Aorta (tissue), 5 donors: ENCODE results near the gene SOHLH1. TPM values are rescaled to one million over a fixed set of nuclear protein-coding genes. Genes with fewer than 3 reads are reported as not detected.

Source experiments
- ATAC-seq: fragments of 200-7000 bp; cut with Tn5 transposase; one replicate; pipeline ENCODE4 v1.9.1; 2022; ENCODE audit warnings: moderate library complexity; ENCODE audit not compliant: low FRiP score
- DNase-seq, 2 donors: peaks; one replicate each; pipeline ENCODE4 v3.0.0-alpha.2; 2020
- H3K27ac ChIP-seq, 2 donors: one replicate each; pipeline ENCODE4 v1.5.1; 2013; ENCODE audit warnings: low read length in 2 of 2, mild to moderate bottlenecking in 2 of 2, moderate library complexity in 2 of 2, control low read depth in 1 of 2, inconsistent platforms in 1 of 2, low read depth in 1 of 2
- H3K27me3 ChIP-seq, 2 donors: one replicate each; pipeline ENCODE4 v1.6.1; 2013; ENCODE audit warnings: control low read depth in 1 of 2, low read length in 1 of 2, mild to moderate bottlenecking in 1 of 2, moderate library complexity in 1 of 2; ENCODE audit not compliant: insufficient read depth in 2 of 2, control insufficient read depth in 1 of 2
- H3K36me3 ChIP-seq, 2 donors: one replicate each; pipeline ENCODE4 v1.6.1; 2013; ENCODE audit warnings: control low read depth in 1 of 2, low read length in 1 of 2, mild to moderate bottlenecking in 1 of 2; ENCODE audit not compliant: insufficient read depth in 2 of 2, control insufficient read depth in 1 of 2
- H3K4me1 ChIP-seq, 2 donors: one replicate each; pipeline ENCODE4 v1.6.1; 2013; ENCODE audit warnings: low read length in 2 of 2, control low read depth in 1 of 2, mild to moderate bottlenecking in 1 of 2, moderate library complexity in 1 of 2; ENCODE audit not compliant: insufficient read depth in 2 of 2, control insufficient read depth in 1 of 2
- H3K4me3 ChIP-seq, 2 donors: one replicate each; pipeline ENCODE4 v1.5.1; 2013; ENCODE audit warnings: low read length in 2 of 2, control low read depth in 1 of 2, mild to moderate bottlenecking in 1 of 2
- H3K9me3 ChIP-seq: one replicate; pipeline ENCODE4 v1.6.1; 2013; ENCODE audit warnings: mild to moderate bottlenecking, low read length; ENCODE audit not compliant: control insufficient read depth
- WGBS, 2 donors: extraction: QIAGEN DNeasy Blood & Tissue Kit; methylation state at CpG; one replicate each; pipeline ENCODE4 v1.1.7; 2013; 5-methylcytosine and 5-hydroxymethylcytosine counted together
- intact Hi-C, 2 donors: fragments of 100-400 bp; cut with DNase I; formaldehyde crosslinking; loops; one replicate each; pipeline versions ENCODE4 v1.14.2 to v1.15.0; 2022
- long read RNA-seq, 2 donors: library from polyadenylated mRNA; unstranded; transcript quantifications; one replicate each; pipeline ENCODE4 v2.0.0, GENCODE V29; 2020 to 2021
- polyA plus RNA-seq, 2 donors: library from polyadenylated mRNA; stranded (reverse); fragments of 200-250 nt; gene quantifications; one replicate each; pipeline ENCODE4 v1.2.3, GENCODE V29; 2013
- total RNA-seq, 2 donors: library from RNA; stranded (reverse); fragmentation: NEBNext Ultra II Directional; extraction: Animal tissue kit (Norgen Biotek cat#: 25700); gene quantifications; one replicate each; pipeline ENCODE4 v1.2.1, GENCODE V29; 2021
- donor health status: healthy with polysubstance abuse.
- donor health status: Bipolar disorder and iron deficiency.
- donor health status: DM: no; HTN: no; CAD: no.
- donor health status: DM: no; HTN: no; CAD: no.
- donor health status: DM: yes; HTN: yes; CAD: no.

The SOHLH1 gene
- not detected for total RNA-seq
- not detected for polyA plus RNA-seq
- long read RNA-seq, donor 1: 0 reads
- long read RNA-seq, donor 2: 0 reads

DNA sequence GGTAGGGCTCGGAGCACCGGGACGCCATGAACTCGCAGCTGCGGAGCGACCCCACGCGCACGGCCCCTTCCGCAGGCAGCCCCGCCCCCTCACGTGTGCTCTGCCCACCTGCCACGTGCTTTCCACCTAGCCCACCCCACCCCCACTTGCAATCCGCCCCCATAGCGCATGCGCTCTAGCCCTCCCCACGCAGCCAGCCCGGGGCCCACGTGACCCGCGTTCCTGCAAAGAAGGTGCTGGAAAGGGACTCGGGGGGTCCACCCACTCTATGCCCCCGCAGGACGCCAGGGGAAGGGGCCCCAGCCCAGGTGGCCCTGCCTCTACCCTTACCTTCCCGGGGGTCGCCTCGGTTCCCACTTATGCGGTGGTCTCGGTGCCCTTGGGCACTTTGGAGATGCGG lies at the start of gene SOHLH1:
SOHLH1 (minus strand) TSS at position 42 of the 400 bp plus-strand sequence; CDS start at position 28, 14 bp downstream.
- intact Hi-C loops: no loop called here
- WGBS, 2 donors: 87 to 88% methylated on average over 23 to 30 of the region's 30 CpGs

GRCh38 chr9:135748676-135749075 lies 49.4 kb upstream of the SOHLH1 start:
- H3K36me3 ChIP-seq: no peaks in the 10 kb centered on the region
- no peaks in the 10 kb centered on the region for H3K27me3 ChIP-seq
- H3K9me3 ChIP-seq: no peaks in the 10 kb centered on the region
- DNase-seq (no peak), ATAC-seq (no peak)
- intact Hi-C loops: no loop called here
- no peaks in the 10 kb centered on the region for H3K4me1 ChIP-seq
- H3K27ac ChIP-seq: no peak overlapping the region
- 69 to 76% methylated on average over 16 of the region's 16 CpGs for WGBS, 2 donors
- H3K4me3 ChIP-seq: no peak overlapping the region

More for the DNA sequence above, at the start of gene SOHLH1:
- H3K4me1 ChIP-seq: no peaks in the 10 kb centered on the region
- no peak for ATAC-seq
- H3K27me3 ChIP-seq: no peaks in the 10 kb centered on the region
- no peak within 1 kb of the TSS for H3K4me3 ChIP-seq
- DNase-seq: no peak
- H3K36me3 ChIP-seq: no peaks in the 10 kb centered on the region
- H3K9me3 ChIP-seq: no peaks in the 10 kb centered on the region
- no peak within 1 kb of the TSS for H3K27ac ChIP-seq

DNA sequence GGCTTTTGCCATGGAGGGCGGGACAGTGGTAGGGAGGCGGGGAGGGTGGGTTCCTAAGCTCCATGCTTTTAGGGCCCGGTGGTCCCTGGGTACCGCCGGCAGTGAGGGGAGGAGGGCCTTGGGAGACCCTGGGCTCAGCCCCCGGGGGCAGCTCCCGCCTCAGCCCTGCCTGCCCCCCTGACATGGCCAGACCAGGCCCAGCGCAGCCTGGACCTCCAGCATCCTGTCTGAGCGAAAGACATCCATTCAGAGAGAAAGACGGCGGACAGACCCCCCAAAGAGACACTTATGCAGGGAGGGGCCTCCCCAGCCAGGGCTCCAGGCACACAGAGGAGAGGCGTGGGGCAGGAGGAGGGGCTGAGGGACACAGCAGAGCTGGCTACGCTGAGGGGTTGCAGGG lies 48.0 kb upstream of the SOHLH1 start:
- Histone ChIP-seq H3K27ac (no peak overlapping the region), H3K27me3 (no peaks in the 10 kb centered on the region), H3K9me3 (no peaks in the 10 kb centered on the region), H3K4me1 (no peaks in the 10 kb centered on the region), H3K4me3 (no peak overlapping the region), H3K36me3 (no peaks in the 10 kb centered on the region)
- ATAC-seq: no peak
- no peak for DNase-seq
- 82% methylated on average over 13 of the region's 13 CpGs for WGBS, 2 donors
- intact Hi-C loops: no loop called here

GRCh38 chr9:135746565-135746964 lies 47.3 kb upstream of the SOHLH1 start:
- no peaks in the 10 kb centered on the region for H3K9me3 ChIP-seq
- 69 to 76% methylated on average over 9 of the region's 9 CpGs for WGBS, 2 donors
- no peaks in the 10 kb centered on the region for H3K36me3 ChIP-seq
- H3K27ac ChIP-seq: no peak overlapping the region
- DNase-seq (no peak), ATAC-seq (no peak)
- no peak overlapping the region for H3K4me3 ChIP-seq
- H3K4me1 ChIP-seq: no peaks in the 10 kb centered on the region
- no peaks in the 10 kb centered on the region for H3K27me3 ChIP-seq
- intact Hi-C loops: no loop called here

DNA sequence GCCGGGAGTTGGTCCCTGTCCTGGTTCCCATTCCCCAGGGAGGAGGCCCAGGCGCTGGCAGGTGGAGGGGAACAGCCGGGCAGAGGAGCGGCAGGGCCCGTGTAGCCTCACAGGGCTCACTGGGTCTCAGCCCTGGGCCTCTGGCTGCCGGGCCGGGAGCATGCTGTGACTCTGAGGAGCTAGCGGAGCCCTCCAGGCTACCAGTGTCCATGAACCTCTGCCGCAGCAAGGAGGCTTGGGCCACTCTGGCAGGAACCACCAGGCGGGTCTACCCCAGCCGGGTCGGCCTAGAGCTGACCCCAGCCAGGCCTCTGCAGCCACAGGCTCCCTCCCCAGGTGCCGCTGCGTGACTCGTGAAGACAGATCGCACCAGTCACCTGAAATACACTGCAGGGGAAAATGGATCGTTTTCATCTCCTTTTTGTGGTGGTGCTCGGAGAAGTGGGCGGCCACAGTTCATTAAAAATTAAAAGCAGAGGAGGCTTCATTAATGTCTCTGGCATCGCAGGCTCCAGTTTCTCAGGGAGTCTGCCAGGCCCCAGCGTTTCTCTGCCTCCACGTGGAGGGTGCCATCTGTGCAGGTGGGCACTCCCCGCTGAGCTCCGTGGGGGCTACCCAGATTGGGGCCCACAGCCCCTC lies 46.5 kb upstream of the SOHLH1 start:
- Histone ChIP-seq H3K9me3 (no peaks in the 10 kb centered on the region), H3K4me1 (no peaks in the 10 kb centered on the region), H3K27ac (no peak overlapping the region), H3K27me3 (no peaks in the 10 kb centered on the region), H3K4me3 (no peak overlapping the region), H3K36me3 (no peaks in the 10 kb centered on the region)
- ATAC-seq (no peak), DNase-seq (no peak)
- WGBS, 2 donors: 88% methylated on average over 24 of the region's 24 CpGs
- intact Hi-C loops: no loop called here

DNA sequence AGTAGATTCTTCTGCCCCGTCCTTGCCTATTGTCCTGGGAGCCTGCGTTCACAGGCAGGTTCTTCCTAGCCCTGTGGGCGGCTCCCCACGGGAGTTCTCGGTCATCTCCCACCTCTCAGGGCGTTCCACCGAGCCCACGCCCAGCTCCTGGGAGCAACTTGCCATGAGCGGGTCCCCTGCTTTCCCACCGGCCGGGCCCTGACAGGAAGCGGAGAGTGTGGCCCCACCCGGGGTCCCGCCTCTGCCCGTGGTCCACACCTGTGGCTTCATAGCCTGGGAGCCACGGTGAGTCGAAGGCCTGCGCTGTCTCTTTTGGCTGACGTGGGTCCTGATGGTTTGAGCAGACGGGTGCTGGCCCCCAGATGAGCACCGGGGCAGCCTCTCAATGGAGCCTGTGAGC lies 45.9 kb upstream of the SOHLH1 start:
- Histone ChIP-seq H3K27ac (no peak overlapping the region), H3K36me3 (no peaks in the 10 kb centered on the region), H3K4me1 (no peaks in the 10 kb centered on the region), H3K4me3 (no peak overlapping the region), H3K27me3 (no peaks in the 10 kb centered on the region), H3K9me3 (no peaks in the 10 kb centered on the region)
- ATAC-seq: no peak
- no peak for DNase-seq
- intact Hi-C loops: no loop called here
- WGBS, 2 donors: 92 to 95% methylated on average over 21 of the region's 21 CpGs

DNA sequence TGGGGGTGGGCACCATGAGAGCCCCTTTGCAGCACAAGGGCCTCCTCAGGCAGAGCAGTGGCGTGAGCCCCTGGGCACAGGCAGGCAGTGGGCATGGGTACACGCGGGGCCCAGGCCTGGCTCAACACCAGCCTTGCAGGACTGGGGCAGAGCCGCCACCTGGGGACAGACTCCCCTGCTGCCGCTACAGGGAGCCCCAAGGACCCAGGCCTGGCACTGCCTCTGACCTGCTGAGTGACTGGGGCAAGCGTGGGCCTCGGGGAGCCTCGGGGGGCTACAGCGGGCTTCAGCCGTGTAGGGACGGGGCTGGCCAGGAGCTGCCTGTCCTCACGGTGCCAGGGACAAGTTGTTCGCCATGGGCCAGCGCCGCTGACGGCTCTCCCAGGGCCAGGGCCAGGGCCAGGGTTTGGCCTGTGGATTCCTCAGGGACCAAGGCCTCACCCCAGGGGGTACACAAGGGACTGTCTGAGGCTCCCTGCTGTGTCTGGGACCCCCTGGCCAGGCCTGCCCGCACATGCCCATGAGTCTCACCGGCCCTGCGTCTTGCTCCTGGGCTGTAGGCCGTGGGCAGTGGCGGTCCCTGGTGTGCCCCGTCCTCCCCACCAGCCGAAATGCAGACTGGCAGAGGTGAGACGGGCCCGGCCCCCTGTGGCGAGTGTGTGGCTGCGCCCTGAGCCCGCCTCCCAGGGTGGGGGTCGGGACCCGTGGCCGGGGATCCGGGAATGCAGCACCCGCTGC lies 45.2 kb upstream of the SOHLH1 start:
- DNase-seq (no peak), ATAC-seq (no peak)
- intact Hi-C loops: no loop called here
- H3K36me3 ChIP-seq: no peaks in the 10 kb centered on the region
- 90 to 92% methylated on average over 27 to 33 of the region's 33 CpGs for WGBS, 2 donors
- no peak overlapping the region for H3K4me3 ChIP-seq
- no peak overlapping the region for H3K27ac ChIP-seq
- no peaks in the 10 kb centered on the region for H3K9me3 ChIP-seq
- H3K27me3 ChIP-seq: no peaks in the 10 kb centered on the region
- H3K4me1 ChIP-seq: no peaks in the 10 kb centered on the region

DNA sequence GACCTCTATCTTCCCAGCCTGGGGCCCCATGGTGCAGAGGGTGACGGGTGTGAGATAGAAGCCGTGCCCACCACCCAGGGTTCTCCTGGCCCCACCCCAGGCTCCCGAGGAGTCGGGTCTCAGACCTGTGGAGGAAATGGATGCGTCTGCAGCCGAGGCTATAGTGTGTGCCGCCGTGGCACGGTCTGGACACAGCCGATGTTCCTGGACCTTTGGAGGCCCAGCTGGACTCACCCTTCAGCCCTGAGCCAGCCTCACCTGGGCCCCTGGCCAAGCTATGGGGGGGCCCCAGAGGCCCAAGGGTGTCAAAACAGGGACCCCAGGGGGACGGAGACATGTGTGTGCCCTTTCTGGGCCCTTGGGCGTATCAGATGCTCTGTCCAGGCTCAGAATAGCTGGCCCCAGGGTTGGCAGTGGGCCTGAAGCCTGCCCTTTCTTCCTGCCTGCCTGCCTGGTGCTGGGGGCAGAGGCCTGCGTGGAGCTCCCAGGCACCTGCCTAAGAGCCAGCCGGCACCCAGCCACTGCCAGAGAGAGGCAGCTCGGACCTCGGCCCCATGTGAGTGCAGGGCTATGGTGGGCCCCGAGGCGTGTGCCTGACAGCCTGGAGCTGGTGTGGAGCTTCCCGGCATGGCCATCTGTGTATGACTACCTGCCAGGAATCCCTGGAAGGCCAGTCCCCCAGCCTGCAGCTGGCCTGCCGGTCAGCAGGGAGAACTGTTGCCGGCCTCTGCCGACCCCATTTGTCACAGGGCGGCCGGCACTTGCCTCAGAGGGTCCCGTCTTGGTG lies 44.5 kb upstream of the SOHLH1 start:
- Histone ChIP-seq H3K36me3 (no peaks in the 10 kb centered on the region), H3K4me3 (no peak overlapping the region), H3K27ac (no peak overlapping the region), H3K9me3 (no peaks in the 10 kb centered on the region), H3K4me1 (no peaks in the 10 kb centered on the region), H3K27me3 (no peaks in the 10 kb centered on the region)
- no peak for ATAC-seq
- no peak for DNase-seq
- intact Hi-C loops: no loop called here
- WGBS, 2 donors: 79 to 87% methylated on average over 25 of the region's 25 CpGs
